PC-3 (cell line): ENCODE data around the gene IKBKE. TPM values are rescaled to one million over a fixed set of nuclear protein-coding genes. Genes with fewer than 3 reads are reported as not detected.

Experiments used
- ATAC-seq: fragments of 200-7000 bp; cut with Tn5 transposase; 2 replicates; pipeline ENCODE4 v1.9.1; 2020; ENCODE audit warnings: mild to moderate bottlenecking, moderate library complexity
- BruUV-seq: library from RNA; stranded (reverse); fragments of 400-500 nt; replicated peaks from 2 replicates; lab custom pipeline; 2021; lab: Mats Ljungman, UMichigan
- CTCF ChIA-PET: fragments of 300-600 bp; sonication (Branson Sonifier 250); formaldehyde crosslinking; loops from one replicate; lab custom pipeline; 2022; ENCODE audit warnings: antibody characterized with exemption; lab: Charles Lee
- POLR2A ChIA-PET: fragments of 300-600 bp; sonication (Branson Sonifier 250); formaldehyde crosslinking; loops from one replicate; lab custom pipeline; 2022; ENCODE audit warnings: antibody characterized with exemption; ENCODE audit not compliant: unreplicated experiment; lab: Charles Lee
- DNase-seq: peaks from one replicate; pipeline ENCODE4 v3.0.0-alpha.2; 2015
- H2AFZ ChIP-seq: fragments of 300-600 bp; sonication (generic); 2 replicates; pipeline ENCODE4 v1.6.0; 2016; ENCODE audit warnings: antibody characterized with exemption, low read length
- H3F3A ChIP-seq: fragments of 300-600 bp; sonication (generic); one replicate; pipeline ENCODE4 v1.6.0; 2017; ENCODE audit warnings: antibody characterized with exemption, low read length, control low read depth, mild to moderate bottlenecking; ENCODE audit not compliant: unreplicated experiment
- H3K27ac ChIP-seq: fragments of 300-600 bp; sonication (generic); 2 replicates; pipeline ENCODE4 v1.5.1; 2016; ENCODE audit warnings: mild to moderate bottlenecking, low read length
- H3K27me3 ChIP-seq: fragments of 300-600 bp; sonication (generic); 2 replicates; pipeline ENCODE4 v1.6.1; 2016; ENCODE audit warnings: low read length, mixed read lengths
- H3K36me3 ChIP-seq: fragments of 300-600 bp; sonication (generic); 2 replicates; pipeline ENCODE4 v1.6.1; 2016; ENCODE audit warnings: low read depth, mixed run types, low read length, mixed read lengths
- H3K4me1 ChIP-seq: fragments of 300-600 bp; sonication (generic); 2 replicates; pipeline ENCODE4 v1.5.1; 2016; ENCODE audit warnings: low read length; ENCODE audit not compliant: insufficient read depth
- H3K4me2 ChIP-seq: fragments of 300-600 bp; sonication (generic); 2 replicates; pipeline ENCODE4 v1.6.0; 2016; ENCODE audit warnings: low read length
- H3K4me3 ChIP-seq: fragments of 300-600 bp; sonication (generic); 2 replicates; pipeline ENCODE4 v1.5.1; 2016; ENCODE audit warnings: mild to moderate bottlenecking, low read length, mixed read lengths
- H3K79me2 ChIP-seq: fragments of 300-600 bp; sonication (generic); 2 replicates; pipeline ENCODE4 v1.6.1; 2017; ENCODE audit warnings: low read length, mixed read lengths
- H3K9ac ChIP-seq: fragments of 300-600 bp; sonication (generic); 2 replicates; pipeline ENCODE4 v1.6.0; 2016; ENCODE audit warnings: mild to moderate bottlenecking, low read length
- H3K9me2 ChIP-seq: fragments of 300-600 bp; sonication (generic); replicated peaks from 2 replicates; pipeline ENCODE4 v1.6.1; 2016; ENCODE audit warnings: mixed run types, low read length, mixed read lengths
- H3K9me3 ChIP-seq: fragments of 300-600 bp; sonication (generic); 2 replicates; pipeline ENCODE4 v1.6.1; 2016; ENCODE audit warnings: low read length, mixed read lengths
- H4K20me1 ChIP-seq: fragments of 300-600 bp; sonication (generic); 2 replicates; pipeline ENCODE4 v1.6.1; 2016; ENCODE audit warnings: low read length, mixed read lengths
- CTCF ChIP-seq: fragments of 300-600 bp; sonication (generic); conservative IDR thresholded peaks from 2 replicates; pipeline ENCODE4 v1.5.1; 2017; ENCODE audit warnings: antibody characterized with exemption, low read depth, mild to moderate bottlenecking, low read length
- EZH2 ChIP-seq: fragments of 300-600 bp; sonication (generic); IDR thresholded peaks from one replicate; pipeline ENCODE4 v1.6.1; 2017; ENCODE audit warnings: antibody characterized with exemption, mild to moderate bottlenecking, low read length; ENCODE audit not compliant: unreplicated experiment
- EZH2phosphoT487 ChIP-seq: fragments of 300-600 bp; sonication (generic); IDR thresholded peaks from 2 replicates; pipeline ENCODE4 v1.6.1; 2018; ENCODE audit warnings: mild to moderate bottlenecking, antibody characterized with exemption, low read length, borderline replicate concordance
- intact Hi-C: fragments of 100-400 bp; cut with micrococcal nuclease; formaldehyde crosslinking; loops from 2 replicates; pipeline ENCODE4 v1.9.0; 2023
- total RNA-seq: library from RNA; depleted of rRNA; stranded (reverse); fragments of >200 nt; gene quantifications from 2 replicates; pipeline ENCODE4 v1.2.3, GENCODE V29; 2014

Gene IKBKE
- total RNA-seq, 1 experiment from 2014 or later: 28.3 TPM

GRCh38 chr1:206477110-206477509 is 6.8 kb downstream of the IKBKE start:
- Histone ChIP-seq H3K9ac (no peak overlapping the region), H2AFZ (no peak overlapping the region), H3K27me3 (no peaks in the 10 kb centered on the region), H3K4me3 (no peak overlapping the region), H3K9me2 (no peaks in the 10 kb centered on the region), H3K79me2 (no peaks in the 10 kb centered on the region), H3K36me3 (peaks cover 25% of the 10 kb centered on the region), H3K4me1 (peaks cover 14% of the 10 kb centered on the region), H3F3A (no peaks in the 10 kb centered on the region), H3K9me3 (no peaks in the 10 kb centered on the region), H3K27ac (no peak overlapping the region), H3K4me2 (no peak overlapping the region), H4K20me1 (no peaks in the 10 kb centered on the region)
- ChIA-PET POLR2A (no interaction called here), CTCF (no interaction called here)
- ATAC-seq (no peak), DNase-seq (no peak)
- intact Hi-C loops: no loop called here
- no TSS peak for BruUV-seq
- TF ChIP-seq CTCF: no peak
- no peak for TF ChIP-seq EZH2phosphoT487
- TF ChIP-seq EZH2: no peak

- CTCF ChIA-PET: interaction anchor here (2.3 kb wide), 1 partner anchor 7 kb away, joined by 29 read pairs; the partner anchor contains the start of gene IKBKE
- Histone ChIP-seq H3K9me2 (no peaks in the 10 kb centered on the region), H3K79me2 (no peaks in the 10 kb centered on the region), H3K4me2 (no peak overlapping the region), H3K4me1 (peaks cover 7% of the 10 kb centered on the region), H3K27me3 (no peaks in the 10 kb centered on the region), H3K27ac (no peak overlapping the region), H3K9ac (no peak overlapping the region), H2AFZ (no peak overlapping the region), H3K36me3 (peaks cover 25% of the 10 kb centered on the region), H4K20me1 (no peaks in the 10 kb centered on the region), H3F3A (no peaks in the 10 kb centered on the region), H3K4me3 (no peak overlapping the region), H3K9me3 (no peaks in the 10 kb centered on the region)
- BruUV-seq: no TSS peak
- DNase-seq (no peak), ATAC-seq (no peak)
- intact Hi-C loops: no loop called here
- POLR2A ChIA-PET: no interaction called here
- TF ChIP-seq EZH2 (no peak), CTCF (no peak), EZH2phosphoT487 (no peak)
These were observed 7.5 kb downstream of the IKBKE start for GRCh38 chr1:206477581-206478380.

GRCh38 chr1:206478746-206479145 is 8.5 kb downstream of the IKBKE start:
- Histone ChIP-seq H3K27ac (no peak overlapping the region), H3K9ac (no peak overlapping the region), H2AFZ (no peak overlapping the region), H3K9me3 (no peaks in the 10 kb centered on the region), H3K9me2 (no peaks in the 10 kb centered on the region), H3F3A (no peaks in the 10 kb centered on the region), H3K36me3 (peaks cover 28% of the 10 kb centered on the region), H3K4me1 (peaks cover 7% of the 10 kb centered on the region), H3K27me3 (no peaks in the 10 kb centered on the region), H3K4me3 (no peak overlapping the region), H3K79me2 (no peaks in the 10 kb centered on the region), H4K20me1 (no peaks in the 10 kb centered on the region), H3K4me2 (no peak overlapping the region)
- no peak for ATAC-seq
- intact Hi-C loops: loop anchor here (1.0 kb wide), 1 partner anchor 16 kb away; no protein-coding TSS in a partner anchor
- no peak for DNase-seq
- POLR2A ChIA-PET: no interaction called here
- CTCF ChIA-PET: interaction anchor here (0.7 to 2.3 kb wide), 5 partner anchors 8 to 201 kb away, joined by 3 to 29 read pairs (median 10); partner anchors contain the start of genes EIF2D and IKBKE
- TF ChIP-seq EZH2 (no peak), EZH2phosphoT487 (no peak), CTCF (no peak)
- BruUV-seq: no TSS peak
